ENCODE measurements around the gene LPO. TPM values are rescaled to one million over a fixed set of nuclear protein-coding genes. Genes with fewer than 3 reads are reported as not detected.

LPO gene
- total RNA-seq, 1 experiment from 2014 or later: not detected

GRCh38 chr17:58239987-58240386 lies 1.6 kb downstream of the LPO start:
- no peak for DNase-seq
- H3K27ac ChIP-seq: no peak overlapping the region
- peaks cover 11% of the 10 kb centered on the region; the same call in 1 of the 2 replicates for H3K27me3 ChIP-seq

GRCh38 chr17:58242171-58242784 lies 3.9 kb downstream of the LPO start:
- H3K27ac ChIP-seq: no peak overlapping the region
- H3K4me1 ChIP-seq: no peaks in the 10 kb centered on the region
- DNase-seq: peak in 1 of 2 experiments; percentile 19
- H3K9me3 ChIP-seq (replicated peaks): no peaks in the 10 kb centered on the region
- peaks cover 18% of the 10 kb centered on the region for H3K27me3 ChIP-seq
- H3K4me3 ChIP-seq: no peak overlapping the region
- no peaks in the 10 kb centered on the region for H3K36me3 ChIP-seq

More at GRCh38 chr17:58239987-58240386, 1.6 kb downstream of the LPO start:
- H3K4me3 ChIP-seq: no peak overlapping the region
- H3K36me3 ChIP-seq: no peaks in the 10 kb centered on the region
- no peaks in the 10 kb centered on the region for H3K4me1 ChIP-seq
- H3K9me3 ChIP-seq (replicated peaks): no peaks in the 10 kb centered on the region

- no peak for DNase-seq
- Histone ChIP-seq H3K4me3 (no peak overlapping the region), H3K27ac (no peak overlapping the region), H3K4me1 (no peaks in the 10 kb centered on the region; the same call in 1 of the 2 replicates), H3K36me3 (no peaks in the 10 kb centered on the region), H3K9me3 (replicated peaks) (no peaks in the 10 kb centered on the region), H3K27me3 (peaks cover 16% of the 10 kb centered on the region)
Observed at GRCh38 chr17:58244963-58245362, 6.6 kb downstream of the LPO start.

- Histone ChIP-seq H3K36me3 (no peaks in the 10 kb centered on the region), H3K27me3 (peaks cover 21% of the 10 kb centered on the region), H3K4me1 (no peaks in the 10 kb centered on the region; the same call in 1 of the 2 replicates), H3K9me3 (replicated peaks) (no peaks in the 10 kb centered on the region), H3K27ac (no peak overlapping the region), H3K4me3 (no peak overlapping the region)
- no peak for DNase-seq
Observed at GRCh38 chr17:58245428-58246103, 7.2 kb downstream of the LPO start.

GRCh38 chr17:58246104-58246740 lies 7.8 kb downstream of the LPO start:
- no peak overlapping the region for H3K4me3 ChIP-seq
- H3K9me3 ChIP-seq (replicated peaks): no peaks in the 10 kb centered on the region
- DNase-seq: no peak
- H3K4me1 ChIP-seq: no peaks in the 10 kb centered on the region; the same call in 1 of the 2 replicates
- no peak overlapping the region for H3K27ac ChIP-seq
- H3K36me3 ChIP-seq: no peaks in the 10 kb centered on the region
- peaks cover 20% of the 10 kb centered on the region for H3K27me3 ChIP-seq

- Histone ChIP-seq H3K9me3 (replicated peaks) (no peaks in the 10 kb centered on the region), H3K27ac (no peak overlapping the region), H3K36me3 (no peaks in the 10 kb centered on the region), H3K4me3 (no peak overlapping the region), H3K4me1 (no peaks in the 10 kb centered on the region; the same call in 1 of the 2 replicates), H3K27me3 (peaks cover 17% of the 10 kb centered on the region)
- DNase-seq: no peak
Observed at GRCh38 chr17:58246781-58247180, 8.4 kb downstream of the LPO start.

GRCh38 chr17:58247511-58248363 lies 9.4 kb downstream of the LPO start:
- Histone ChIP-seq H3K4me1 (no peaks in the 10 kb centered on the region; the same call in 1 of the 2 replicates), H3K27me3 (peaks cover 17% of the 10 kb centered on the region)
- DNase-seq: peak in 1 of 2 experiments; percentile 34

GRCh38 chr17:58248955-58249269 lies 10.5 kb downstream of the LPO start:
- Histone ChIP-seq H3K9me3 (replicated peaks) (no peaks in the 10 kb centered on the region), H3K4me1 (no peaks in the 10 kb centered on the region; the same call in 1 of the 2 replicates), H3K4me3 (no peak overlapping the region), H3K27me3 (peaks cover 17% of the 10 kb centered on the region), H3K36me3 (no peaks in the 10 kb centered on the region), H3K27ac (no peak overlapping the region)
- DNase-seq: no peak

More at GRCh38 chr17:58247511-58248363, 9.4 kb downstream of the LPO start:
- H3K9me3 ChIP-seq (replicated peaks): no peaks in the 10 kb centered on the region
- no peak overlapping the region for H3K4me3 ChIP-seq
- H3K36me3 ChIP-seq: no peaks in the 10 kb centered on the region
- H3K27ac ChIP-seq: no peak overlapping the region

- no peaks in the 10 kb centered on the region for H3K9me3 ChIP-seq (replicated peaks)
- DNase-seq: peak; percentile 60 to 77
- no peaks in the 10 kb centered on the region; the same call in 1 of the 2 replicates for H3K4me1 ChIP-seq
- H3K27ac ChIP-seq: no peak overlapping the region
- peaks cover 17% of the 10 kb centered on the region for H3K27me3 ChIP-seq
- H3K4me3 ChIP-seq: peak overlapping the region; percentile 29; the same call in 1 of the 2 replicates
- H3K36me3 ChIP-seq: no peaks in the 10 kb centered on the region
Observed at GRCh38 chr17:58249270-58250133, 11.1 kb downstream of the LPO start.

- no peaks in the 10 kb centered on the region for H3K9me3 ChIP-seq (replicated peaks)
- H3K27ac ChIP-seq: no peak overlapping the region
- peaks cover 16% of the 10 kb centered on the region for H3K27me3 ChIP-seq
- H3K4me1 ChIP-seq: no peaks in the 10 kb centered on the region; the same call in 1 of the 2 replicates
- H3K4me3 ChIP-seq: no peak overlapping the region
- no peak for DNase-seq
- H3K36me3 ChIP-seq: no peaks in the 10 kb centered on the region
Observed at GRCh38 chr17:58250344-58251011, 12.1 kb downstream of the LPO start.

- Histone ChIP-seq H3K4me1 (no peaks in the 10 kb centered on the region; the same call in 1 of the 2 replicates), H3K36me3 (no peaks in the 10 kb centered on the region), H3K27me3 (peaks cover 10% of the 10 kb centered on the region), H3K4me3 (no peak overlapping the region), H3K9me3 (replicated peaks) (no peaks in the 10 kb centered on the region), H3K27ac (no peak overlapping the region)
- no peak for DNase-seq
Observed at GRCh38 chr17:58252141-58252540, 13.8 kb downstream of the LPO start.

- Histone ChIP-seq H3K4me3 (no peak overlapping the region), H3K9me3 (replicated peaks) (no peaks in the 10 kb centered on the region), H3K36me3 (no peaks in the 10 kb centered on the region), H3K27ac (no peak overlapping the region), H3K27me3 (peaks cover 10% of the 10 kb centered on the region), H3K4me1 (no peaks in the 10 kb centered on the region)
- no peak for DNase-seq
Observed at GRCh38 chr17:58253082-58253481, 14.7 kb downstream of the LPO start.

- H3K4me1 ChIP-seq: no peaks in the 10 kb centered on the region
- no peaks in the 10 kb centered on the region for H3K9me3 ChIP-seq (replicated peaks)
- no peak overlapping the region for H3K27ac ChIP-seq
- H3K4me3 ChIP-seq: no peak overlapping the region
- no peak for DNase-seq
- no peaks in the 10 kb centered on the region for H3K36me3 ChIP-seq
- H3K27me3 ChIP-seq: peaks cover 6% of the 10 kb centered on the region
Observed at GRCh38 chr17:58254803-58255202, 16.4 kb downstream of the LPO start.

Data from SJCRH30 (cell line).